ENCODE data around the gene RASGRF1.

DNA sequence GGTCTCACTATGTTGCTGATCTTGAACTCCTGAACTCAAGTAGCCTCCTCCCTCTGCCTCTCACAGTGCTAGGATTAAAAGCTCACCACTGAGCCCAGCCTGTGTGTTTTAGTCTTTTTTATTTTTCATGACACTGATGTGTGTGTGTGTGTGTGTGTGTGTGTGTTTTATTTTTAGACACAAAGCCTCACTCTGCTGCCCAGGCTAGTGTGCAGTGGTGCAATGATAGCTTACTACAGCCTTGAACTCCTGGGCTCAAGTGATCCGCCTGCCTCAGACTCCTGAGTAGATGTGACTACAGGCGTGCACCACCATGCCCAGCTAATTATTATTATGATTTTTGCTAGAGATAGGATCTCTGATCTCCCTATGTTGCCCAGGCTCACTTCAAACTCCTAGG is 122.5 kb downstream of the RASGRF1 start:
- TF ChIP-seq, protein P1, sequence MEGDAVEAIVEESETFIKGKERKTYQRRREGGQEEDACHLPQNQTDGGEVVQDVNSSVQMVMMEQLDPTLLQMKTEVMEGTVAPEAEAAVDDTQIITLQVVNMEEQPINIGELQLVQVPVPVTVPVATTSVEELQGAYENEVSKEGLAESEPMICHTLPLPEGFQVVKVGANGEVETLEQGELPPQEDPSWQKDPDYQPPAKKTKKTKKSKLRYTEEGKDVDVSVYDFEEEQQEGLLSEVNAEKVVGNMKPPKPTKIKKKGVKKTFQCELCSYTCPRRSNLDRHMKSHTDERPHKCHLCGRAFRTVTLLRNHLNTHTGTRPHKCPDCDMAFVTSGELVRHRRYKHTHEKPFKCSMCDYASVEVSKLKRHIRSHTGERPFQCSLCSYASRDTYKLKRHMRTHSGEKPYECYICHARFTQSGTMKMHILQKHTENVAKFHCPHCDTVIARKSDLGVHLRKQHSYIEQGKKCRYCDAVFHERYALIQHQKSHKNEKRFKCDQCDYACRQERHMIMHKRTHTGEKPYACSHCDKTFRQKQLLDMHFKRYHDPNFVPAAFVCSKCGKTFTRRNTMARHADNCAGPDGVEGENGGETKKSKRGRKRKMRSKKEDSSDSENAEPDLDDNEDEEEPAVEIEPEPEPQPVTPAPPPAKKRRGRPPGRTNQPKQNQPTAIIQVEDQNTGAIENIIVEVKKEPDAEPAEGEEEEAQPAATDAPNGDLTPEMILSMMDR (IDR thresholded peaks at IDR 0.05; ENCODE audit: low read length): no peak
- TF ChIP-seq EZH2phosphoT487 (IDR thresholded peaks at IDR 0.05; ENCODE audit: low read length): no peak

All from MM.1S (cell line).